RKO (cell line): ENCODE measurements around the gene ANAPC7.

Source experiments
- DNase-seq: peaks from one replicate; pipeline ENCODE4 v3.0.0-alpha.2; 2016; ENCODE audit warnings: low spot score

ANAPC7 gene

DNA sequence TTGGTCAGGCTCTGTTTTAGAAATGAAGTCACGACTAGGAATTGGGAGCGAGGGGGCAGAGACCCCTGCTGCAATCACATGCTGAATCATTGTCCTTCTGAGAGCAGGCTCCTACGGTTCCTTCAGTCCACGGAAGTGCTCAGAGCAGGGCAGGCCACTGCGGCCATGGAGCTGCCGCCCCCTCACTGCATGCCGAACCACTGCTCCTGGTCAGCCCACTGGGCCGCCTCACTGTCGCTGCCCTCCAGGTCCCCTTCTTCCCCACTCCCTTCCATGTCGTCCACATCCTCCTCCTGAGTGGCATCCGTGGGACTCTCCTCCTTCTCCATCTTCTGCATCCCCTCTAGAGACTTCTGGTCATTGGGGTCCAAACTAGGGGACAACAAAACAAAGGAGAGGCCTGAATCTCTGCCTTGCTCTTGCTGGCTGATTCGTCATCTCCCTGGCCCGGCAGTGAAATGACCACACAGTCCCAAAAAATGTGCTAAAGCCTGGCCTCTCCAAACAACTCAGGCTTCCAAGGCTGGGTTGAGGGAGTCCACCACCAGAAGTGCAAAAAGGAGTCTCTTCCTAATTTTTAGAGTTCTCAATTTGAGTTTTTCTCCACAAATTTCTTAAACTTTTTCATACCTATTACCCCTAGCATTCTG, 29.4 kb downstream of the ANAPC7 start:
- no peak for DNase-seq

DNA sequence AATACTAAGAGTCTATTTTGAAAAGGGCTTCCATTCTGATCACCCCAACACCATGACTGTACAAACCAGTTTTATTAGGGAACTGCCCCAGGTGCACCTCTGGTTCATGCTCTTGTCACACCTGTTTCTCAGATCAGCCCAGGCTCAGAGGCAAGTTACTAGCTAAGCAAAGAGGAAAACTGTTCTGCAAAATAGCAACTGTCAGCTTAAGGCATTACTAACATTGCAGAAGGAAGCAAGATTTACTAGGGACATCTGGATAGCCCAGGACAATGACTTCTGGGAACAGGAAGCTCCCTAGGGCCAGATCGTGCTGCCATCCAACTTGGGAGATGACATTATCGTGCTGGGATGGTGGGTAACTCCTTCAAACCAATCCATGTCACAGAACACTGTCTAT, 30.1 kb downstream of the ANAPC7 start:
- no peak for DNase-seq

- DNase-seq = no peak
These were observed 30.5 kb downstream of the ANAPC7 start for GRCh38 chr12:110373025-110373424.

GRCh38 chr12:110372056-110372425, 31.5 kb downstream of the ANAPC7 start:
- DNase-seq = no peak

DNA sequence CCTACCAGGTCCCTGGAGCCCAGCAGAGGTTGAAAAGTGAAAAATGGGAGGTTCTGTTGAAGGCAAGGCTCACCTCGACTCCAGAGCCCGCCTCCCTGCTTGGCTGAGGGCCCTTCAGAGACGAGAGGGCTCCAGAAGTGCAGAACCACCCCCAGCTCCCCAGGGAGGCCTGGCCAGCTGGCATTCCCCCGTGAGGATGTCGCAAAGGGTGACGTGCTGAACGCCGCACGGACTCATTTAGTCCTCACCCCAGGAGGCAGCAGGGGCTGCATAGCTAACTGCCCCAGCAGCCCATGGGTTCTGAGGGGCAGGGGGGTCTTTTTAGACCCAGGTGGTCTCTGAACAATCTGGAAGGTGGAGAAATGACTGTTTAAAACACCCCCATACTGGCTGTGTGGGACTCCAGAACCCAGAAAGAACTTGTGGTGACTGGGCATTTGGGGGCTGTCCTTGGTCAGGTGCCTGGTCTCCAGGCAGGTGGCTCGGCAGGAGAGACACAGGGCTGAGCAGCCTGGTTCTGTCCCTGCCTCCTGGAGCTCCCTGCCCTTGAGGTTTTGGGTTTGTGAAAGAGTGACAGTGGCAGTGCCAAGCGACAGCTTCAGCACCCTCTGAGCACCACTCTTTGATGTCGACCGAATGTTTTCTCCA, 32.0 kb downstream of the ANAPC7 start:
- no peak for DNase-seq

DNA sequence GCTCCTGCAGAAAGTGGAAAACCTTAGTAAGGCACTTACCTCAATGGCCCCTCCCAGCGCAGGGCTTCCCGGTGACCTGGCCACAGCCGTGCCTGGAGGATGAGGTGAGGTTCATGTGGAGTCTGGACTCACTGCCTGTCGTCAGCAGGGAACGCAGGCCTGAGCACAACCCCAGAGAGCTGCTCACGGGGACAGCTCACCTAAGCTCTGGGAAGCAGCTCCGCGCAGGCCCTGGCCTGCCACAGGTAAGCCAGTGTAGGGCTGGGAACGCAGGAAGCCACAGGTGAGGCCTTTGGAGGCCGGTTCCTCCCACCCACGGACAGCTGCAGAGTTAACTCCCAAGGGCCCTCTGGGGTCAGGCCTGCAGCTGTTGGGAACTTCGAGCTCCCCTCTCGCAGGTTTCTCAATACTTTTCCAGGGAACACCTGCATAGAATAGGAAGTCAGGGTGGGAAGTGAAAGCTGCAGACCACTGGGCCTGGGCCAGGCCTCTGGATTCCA, 32.7 kb downstream of the ANAPC7 start:
- DNase-seq = no peak

- no peak for DNase-seq
These were observed 33.5 kb downstream of the ANAPC7 start for GRCh38 chr12:110369992-110370391.

GRCh38 chr12:110367181-110367864, 36.2 kb downstream of the ANAPC7 start:
- DNase-seq = no peak

DNA sequence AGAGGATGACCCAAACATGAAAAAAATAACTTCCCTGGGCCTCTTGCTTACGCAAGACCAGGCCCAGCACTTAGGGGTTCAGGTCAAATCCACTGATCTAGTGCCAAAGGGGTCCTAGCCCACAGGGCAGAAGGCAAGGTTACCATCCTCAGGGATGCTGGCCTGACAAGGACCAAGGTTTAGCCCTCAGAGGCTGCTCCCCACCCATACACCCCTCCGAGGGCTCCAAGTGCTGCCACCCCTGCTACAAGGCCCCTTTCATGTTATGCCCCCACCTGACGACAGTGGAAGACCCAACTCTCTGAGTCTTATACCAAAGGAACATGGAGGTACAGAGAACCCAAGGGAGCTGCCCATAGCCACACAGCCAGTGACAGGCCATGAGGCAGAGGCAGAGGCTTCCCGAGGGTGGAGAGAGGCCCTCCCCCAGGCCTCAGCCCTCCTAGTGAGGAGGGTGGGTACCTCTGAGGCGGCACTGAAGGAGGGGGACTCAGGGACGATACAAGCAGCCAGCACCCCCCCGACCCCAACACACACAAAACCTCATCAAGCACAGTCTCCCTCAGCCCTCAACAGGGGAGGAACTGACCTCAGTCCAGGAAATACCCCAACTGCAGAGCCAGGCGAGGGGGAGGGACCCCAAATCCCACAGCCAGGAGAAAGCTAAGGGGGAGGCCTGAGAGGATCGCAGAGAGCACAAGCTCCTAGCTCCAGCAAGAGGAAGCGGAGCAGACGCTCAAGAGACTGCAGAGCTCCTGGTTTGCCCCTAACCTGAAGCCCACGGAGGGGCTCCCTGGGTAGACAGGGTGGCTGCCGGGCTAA, 37.0 kb downstream of the ANAPC7 start:
- no peak for DNase-seq

- DNase-seq = no peak
These were observed 37.8 kb downstream of the ANAPC7 start for GRCh38 chr12:110365489-110366320.

DNA sequence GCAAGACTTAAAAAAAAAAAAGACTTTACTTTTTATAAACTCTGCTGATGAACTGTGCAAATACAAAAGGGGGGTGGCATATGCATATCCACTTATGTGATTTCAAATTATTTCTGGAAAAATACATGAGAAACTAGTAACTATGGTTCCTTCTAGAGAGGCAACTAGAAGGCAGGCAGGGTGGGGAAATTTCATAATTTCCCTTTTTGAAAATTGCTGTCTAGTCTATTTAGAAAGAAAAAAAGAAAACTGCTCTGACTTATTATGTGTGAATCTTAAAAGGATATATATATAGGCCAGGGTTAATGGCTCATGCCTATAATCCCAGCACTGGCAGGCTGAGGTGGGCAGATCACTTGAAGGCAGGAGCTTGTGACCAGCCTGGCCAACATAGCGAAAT, 42.3 kb downstream of the ANAPC7 start:
- DNase-seq = no peak

GRCh38 chr12:110358384-110359097, 45.0 kb downstream of the ANAPC7 start:
- peak; percentile 55 for DNase-seq

DNA sequence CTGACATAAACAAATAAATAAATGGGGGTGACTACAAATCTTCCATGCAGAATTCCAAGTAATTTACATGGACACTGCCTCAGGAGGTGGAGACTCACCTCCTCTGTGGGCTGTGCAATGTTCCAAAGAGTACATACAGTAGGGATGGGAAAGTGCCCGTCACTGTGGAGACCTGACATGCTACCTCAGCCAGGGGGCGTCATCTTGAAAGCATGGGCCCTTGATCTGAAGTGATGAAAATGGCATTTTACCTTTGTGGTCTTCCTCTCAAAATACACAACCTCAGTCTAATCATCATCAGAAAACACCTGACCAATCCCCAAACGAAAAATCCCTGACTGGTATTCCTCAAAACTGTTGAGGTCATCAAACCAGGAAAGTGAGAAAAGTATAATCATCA, 48.4 kb downstream of the ANAPC7 start:
- peak; percentile 44 for DNase-seq

GRCh38 chr12:110354172-110354780, 49.2 kb downstream of the ANAPC7 start:
- no peak for DNase-seq

GRCh38 chr12:110353211-110353965, 50.1 kb downstream of the ANAPC7 start:
- no peak for DNase-seq

GRCh38 chr12:110352401-110352800, 51.1 kb downstream of the ANAPC7 start:
- no peak for DNase-seq

GRCh38 chr12:110351119-110351518, 52.4 kb downstream of the ANAPC7 start:
- no peak for DNase-seq

DNA sequence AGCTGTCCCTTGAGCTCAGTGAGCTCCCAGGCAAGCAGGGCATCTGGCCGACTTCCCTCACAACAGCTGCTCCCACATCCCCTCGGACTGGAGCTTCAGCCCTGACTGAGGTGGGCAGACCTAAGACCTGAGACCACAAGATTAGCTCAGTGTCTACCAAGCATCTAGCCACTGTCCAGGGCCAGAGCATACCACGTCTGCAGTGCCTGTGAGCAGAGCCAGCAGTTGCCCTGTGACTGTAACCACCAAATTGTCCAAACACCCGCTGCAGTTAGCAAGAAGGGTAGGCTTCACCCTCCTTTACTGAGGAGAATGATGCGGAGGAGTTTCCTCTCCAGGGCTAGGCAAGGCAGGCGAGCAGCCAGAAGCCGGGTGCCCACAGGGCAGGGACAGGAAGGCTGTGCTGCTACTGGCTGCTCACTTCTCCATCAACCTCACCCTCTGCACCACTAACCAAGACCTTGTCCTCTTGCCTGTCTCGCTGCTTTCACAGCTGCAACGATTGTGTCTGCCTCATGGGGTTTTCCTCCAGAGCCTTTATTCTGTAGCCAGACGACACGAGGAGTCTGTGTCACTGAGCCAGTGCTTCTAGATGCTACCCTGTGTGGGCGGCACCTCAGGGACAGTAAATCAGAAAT, 53.9 kb downstream of the ANAPC7 start:
- DNase-seq = no peak

GRCh38 chr12:110349096-110349495, 54.4 kb downstream of the ANAPC7 start:
- no peak for DNase-seq
